T-helper 9 cell (primary cell): ENCODE results near the gene DNAJC27.

ENCODE experiments used
- DNase-seq: peaks from one replicate; pipeline ENCODE4 v3.0.0-alpha.2; 2020

Gene DNAJC27

DNA sequence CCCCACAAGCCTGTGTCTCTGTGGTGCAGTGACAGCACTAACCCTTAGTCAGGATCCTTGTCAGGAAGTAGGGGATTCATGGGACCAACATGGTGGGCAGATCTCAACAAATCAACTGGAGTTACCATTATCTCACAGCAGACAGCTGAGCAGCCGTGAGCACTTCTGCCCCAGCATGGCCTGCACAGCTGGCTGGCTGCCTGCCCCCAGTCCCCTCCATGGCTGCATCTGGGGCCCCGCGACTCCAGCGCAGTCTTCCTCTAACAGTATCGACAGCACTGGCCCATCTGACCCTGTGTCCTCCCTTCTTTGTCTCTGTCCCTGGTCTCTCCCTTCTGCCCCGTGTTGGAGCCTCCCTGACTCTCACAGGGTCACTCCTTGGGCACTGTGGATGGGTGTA lies 47.0 kb downstream of the DNAJC27 start:
- DNase-seq = no peak

DNA sequence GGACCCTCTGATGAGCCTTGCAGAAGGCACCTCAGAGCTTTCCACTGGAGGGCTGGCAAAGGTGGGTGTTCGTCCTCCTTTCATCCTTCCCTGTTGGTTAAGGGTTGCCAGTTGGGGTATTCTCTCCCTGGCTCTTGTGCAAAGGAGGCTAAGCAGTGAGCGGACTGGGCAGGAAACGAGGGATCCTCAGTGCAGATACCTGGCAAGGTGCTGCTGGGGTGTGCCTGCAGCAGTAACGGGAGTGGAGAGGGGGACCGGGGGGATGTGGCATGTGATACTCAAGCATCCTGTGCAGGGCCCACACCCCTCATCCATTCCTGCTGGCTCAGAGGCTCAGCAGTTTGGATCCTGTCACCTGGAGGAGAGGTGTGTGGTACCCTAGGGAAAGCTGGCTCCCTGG lies 47.5 kb downstream of the DNAJC27 start:
- no peak for DNase-seq

DNA sequence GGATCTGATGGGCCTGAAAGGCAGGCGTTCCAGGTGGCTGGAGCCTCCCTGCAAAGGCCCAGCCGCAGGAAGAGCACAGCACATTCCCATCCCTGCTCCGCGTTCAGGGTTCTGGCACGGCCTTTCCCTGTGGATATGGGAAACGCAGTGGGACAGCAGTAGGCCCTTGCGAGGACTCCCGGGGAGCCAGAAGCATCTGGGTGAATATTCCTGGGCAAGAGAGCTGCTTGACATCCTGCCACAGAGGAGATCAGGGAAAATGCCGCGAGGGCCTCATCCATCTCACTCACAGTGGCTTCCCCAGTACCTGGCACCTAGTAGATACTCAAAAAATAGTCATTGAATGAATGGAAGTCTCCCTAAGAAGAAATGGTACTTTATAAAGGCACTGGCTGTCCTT lies 48.6 kb downstream of the DNAJC27 start:
- no peak for DNase-seq

DNA sequence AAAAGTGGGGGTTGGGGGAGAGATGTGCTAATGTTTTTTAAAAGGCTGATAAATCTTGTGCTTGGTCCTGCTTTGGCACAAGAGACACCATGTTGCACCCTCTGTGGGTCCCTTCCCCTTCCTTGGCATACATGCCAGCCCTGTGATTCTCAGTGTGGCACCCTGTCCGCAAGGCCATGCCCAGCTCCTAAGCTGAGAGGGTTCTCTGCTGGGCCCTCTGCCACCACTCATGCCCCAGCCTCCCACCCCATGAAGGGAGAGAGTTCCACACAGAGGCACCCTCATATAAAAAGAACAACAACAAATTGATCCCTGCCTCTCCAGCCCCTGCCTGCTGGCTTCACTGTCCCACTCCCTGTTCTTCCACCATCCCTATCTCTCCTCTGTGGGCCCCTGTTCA lies 49.2 kb downstream of the DNAJC27 start:
- DNase-seq = no peak

DNA sequence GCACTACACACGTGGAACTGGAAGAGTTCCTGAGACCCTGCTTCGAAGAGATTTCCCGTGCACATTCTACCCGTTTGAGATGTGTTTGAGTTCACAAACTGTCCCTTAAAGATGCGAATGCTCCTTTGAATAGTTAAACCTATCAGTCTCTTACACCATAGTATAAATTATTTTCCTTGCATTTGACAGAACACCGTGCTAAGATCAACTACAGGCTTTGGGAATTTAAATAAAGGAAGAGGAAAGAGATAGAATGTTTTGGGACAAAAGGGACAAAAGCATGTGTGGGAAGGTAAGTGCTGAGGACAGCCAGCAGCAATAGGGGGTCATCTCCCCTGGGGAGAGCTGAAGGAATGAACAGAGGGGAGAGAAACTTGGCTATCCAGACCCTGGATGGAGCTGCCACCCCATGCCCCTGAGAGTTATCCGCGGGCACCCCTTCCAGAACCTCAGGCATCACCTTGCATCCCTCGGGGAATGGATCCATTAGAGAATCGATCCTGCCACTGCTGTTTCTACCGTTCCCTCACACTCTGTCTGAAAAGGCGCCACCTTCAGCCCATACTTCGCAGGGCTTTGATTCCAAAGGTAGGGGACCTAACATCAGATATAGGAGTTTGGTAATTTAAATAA lies 50.8 kb downstream of the DNAJC27 start:
- DNase-seq = no peak

DNA sequence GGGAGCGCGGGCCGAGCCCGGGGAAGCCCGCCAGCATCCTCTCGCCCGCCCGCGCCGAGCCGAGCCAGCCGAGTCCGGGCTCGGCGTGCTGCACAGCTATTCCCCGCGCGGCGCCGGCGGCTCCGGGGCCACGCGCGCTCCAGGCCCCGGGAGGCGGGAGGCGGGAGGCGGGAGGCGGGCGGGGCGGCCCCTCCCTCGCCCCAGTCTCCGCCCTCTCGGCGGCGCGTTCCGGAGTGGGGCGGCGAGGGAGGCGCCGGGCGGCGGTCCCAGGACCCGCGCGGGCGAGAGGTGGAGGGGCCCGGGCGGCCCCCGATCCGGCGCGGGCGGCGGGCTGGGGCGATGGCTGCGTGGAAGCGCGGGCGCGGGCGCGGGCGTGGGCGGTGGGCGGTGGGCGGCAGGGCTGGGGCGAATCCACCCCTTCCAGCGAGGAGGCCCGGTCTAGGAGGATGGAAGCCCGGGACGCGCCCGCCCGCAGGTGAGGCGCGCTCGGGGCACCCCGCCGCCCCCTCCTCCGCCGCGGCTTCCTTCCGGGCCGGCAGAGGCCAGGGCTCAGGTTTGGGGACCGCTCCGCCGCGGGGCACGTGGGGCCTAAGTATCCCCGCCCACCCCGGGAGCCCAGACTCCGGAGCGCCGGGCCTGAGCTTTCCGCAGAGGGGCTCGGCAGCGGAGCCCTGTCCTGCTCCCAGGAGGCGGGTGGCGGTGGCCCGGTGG lies 51.5 kb downstream of the DNAJC27 start, which contains the start of gene ADCY3:
Gene ADCY3, minus strand, starts transcription at position 140 of the 711 bp plus-strand sequence. CDS start 1,250 bp downstream, outside the sequence.
- DNase-seq = peak; percentile 52

DNA sequence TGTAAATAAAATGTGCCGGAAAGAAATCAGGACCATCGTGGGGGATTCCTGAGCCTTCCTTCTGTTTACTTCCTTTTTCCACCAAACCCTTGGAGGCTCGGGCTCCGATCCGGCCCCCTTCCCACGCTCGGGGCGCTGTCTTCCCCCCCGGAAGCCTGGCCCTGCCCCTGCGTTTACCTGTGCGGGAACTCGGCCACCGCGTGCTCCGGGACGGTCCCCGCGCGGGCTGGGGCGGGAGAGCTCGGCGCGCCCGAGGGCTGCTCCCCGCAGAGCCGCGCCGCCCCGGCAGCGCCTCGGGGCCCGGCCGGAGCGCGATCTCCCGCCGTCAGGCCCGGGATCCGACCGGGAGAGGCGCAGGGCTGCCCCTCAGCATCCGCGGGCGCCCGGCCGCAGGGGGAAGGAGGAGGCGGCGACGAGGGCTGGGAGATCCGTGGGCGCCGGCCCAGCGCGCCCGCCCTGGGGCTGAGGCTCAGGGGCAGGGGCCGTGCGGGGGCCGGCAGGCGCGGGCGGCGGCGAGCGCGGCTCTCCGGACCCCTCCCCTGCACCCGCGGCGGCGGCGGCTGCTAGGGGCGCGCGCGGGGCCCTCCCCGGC lies 52.2 kb downstream of the DNAJC27 start:
- DNase-seq = no peak

DNA sequence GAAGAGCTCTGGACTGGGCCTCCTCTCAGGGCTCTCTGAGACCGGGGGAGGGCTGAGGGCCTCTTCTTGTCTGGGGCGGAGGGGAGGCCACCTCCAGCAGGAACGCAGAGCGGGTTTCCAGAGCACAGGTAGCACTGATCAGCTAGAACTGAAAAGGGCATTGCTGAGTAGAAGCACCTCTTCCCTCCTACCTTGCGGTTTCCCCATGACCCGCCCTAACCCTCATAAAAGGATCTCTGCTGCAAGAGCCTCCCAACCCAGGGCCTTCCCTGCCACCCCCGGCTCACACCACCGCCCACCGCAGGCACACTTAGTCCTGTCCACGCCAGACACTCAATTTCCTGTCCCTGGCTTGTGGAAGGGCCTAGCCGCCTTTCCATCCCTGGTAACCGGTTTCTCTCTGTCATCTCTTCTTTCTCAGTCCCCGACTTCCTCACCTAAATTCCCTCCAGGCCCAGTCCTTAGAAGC lies 52.7 kb downstream of the DNAJC27 start:
- DNase-seq = peak; percentile 54

DNA sequence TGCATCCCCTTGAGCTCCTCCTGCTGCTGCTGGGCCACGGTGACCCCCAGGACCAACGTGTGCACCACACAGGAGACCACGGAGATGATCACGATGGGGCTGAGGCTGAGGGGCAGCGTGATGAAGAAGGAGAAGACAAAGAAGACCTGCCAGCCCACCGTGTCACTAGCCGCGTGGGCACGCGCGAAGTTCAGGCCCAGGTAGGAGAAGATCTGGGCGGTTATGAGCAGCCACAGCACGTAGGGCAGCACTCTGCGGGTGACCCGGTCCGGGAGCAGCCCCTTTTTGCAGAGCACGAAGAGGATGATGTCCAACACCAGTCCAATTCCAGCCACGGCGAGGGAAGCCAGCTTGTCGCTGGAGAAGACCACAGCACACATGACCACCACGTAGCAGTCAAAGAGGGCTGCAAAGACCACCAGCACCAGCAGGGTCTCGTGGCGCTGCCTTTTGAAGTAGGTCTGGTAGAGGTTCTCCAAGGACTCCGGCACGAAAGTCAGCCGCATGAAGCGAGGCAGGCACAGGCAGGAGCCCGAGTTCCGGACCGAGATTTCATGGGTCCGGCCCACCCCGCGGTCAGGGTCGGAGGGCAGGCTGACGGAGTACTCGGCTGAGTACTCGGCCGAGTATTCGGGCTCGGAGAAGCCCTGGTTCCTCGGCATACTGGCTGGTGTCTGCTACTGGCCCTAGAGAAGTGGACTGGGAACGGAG lies 53.3 kb downstream of the DNAJC27 start:
- no peak for DNase-seq

DNA sequence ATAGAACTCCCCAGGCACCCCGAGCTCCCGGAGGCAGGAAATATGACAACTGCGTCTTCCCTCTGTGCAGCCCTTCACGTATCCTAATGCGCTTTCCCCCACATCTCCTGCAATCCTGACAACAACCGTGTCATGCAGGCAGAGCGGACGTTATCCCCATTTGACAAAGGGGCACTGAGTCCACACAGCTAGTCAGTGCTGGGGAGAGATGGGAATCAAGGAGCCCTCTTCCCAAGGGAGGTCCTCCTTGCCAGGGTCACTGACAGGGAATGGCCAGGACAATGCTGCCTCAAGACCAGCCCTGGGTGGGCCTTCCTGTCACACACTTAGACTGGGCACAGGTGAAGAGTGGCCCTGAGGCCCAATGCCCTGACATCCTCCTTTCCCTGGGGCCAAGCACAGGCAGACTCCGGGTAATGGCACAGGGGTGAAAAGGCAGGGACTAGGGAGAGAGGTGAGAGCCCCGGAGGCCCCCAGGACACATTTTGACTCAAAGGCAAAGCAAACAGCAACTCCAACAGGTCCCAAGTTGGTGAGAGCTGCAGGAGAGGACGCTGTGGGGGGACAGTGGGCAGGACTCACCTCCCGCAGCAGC lies 53.9 kb downstream of the DNAJC27 start:
- no peak for DNase-seq

DNA sequence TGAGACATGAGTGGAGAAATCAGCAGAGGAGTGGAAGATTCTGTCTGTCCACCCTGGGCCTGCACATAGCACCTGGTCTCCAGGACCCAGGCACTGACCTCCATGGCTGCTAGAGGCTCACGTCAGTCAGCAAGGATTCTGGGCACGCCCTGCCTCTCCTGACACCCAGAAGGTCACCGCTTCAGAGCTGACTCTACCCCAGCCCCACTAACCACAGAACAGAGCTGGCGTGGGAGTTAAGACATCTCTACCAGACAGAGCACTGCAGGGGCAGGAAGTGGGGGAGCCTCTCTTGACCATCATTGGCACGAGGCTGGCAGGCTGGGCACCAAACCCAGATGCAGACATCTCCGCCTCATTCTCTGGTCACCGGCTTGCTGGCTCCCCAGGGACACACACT lies 54.7 kb downstream of the DNAJC27 start:
- no peak for DNase-seq

DNA sequence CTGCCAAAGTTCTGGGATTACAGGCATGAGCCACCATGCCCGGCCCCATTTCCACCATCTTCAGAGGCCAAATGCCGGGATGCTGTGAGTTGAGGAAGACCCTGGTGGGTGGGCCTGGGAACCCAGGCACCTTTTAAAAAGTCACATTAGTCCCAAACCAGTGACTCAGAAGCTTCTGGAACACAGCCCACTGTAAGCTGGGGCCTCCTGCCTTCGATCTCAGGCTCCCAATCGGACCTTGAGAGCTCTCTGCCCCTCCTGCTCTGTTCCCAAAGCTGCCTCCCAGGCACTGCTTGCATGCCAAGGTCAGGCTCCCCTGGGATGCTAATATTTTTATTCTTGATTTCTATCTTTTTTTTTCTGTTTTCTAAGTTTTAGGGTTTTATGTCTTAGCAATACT lies 56.0 kb downstream of the DNAJC27 start:
- no peak for DNase-seq

DNA sequence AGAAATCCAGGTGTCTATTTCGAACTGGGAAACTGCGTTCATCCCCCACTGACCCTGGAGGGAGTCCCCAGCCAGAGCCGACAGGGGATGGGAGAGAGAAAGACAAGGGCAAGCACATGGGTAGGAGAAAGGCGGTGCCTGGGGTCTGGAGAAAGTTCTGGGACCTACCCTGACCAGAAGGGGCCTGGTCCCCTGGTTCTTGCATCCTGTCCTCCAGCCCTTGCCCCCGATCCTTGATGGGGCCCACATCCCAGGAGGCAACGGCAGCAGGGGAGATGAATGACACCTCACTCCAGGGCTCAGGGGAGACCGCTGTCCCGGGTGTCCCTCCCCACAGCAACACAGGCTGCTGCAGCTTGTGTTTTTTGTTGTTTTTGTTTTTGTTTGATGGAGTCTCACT lies 56.6 kb downstream of the DNAJC27 start:
- no peak for DNase-seq

DNA sequence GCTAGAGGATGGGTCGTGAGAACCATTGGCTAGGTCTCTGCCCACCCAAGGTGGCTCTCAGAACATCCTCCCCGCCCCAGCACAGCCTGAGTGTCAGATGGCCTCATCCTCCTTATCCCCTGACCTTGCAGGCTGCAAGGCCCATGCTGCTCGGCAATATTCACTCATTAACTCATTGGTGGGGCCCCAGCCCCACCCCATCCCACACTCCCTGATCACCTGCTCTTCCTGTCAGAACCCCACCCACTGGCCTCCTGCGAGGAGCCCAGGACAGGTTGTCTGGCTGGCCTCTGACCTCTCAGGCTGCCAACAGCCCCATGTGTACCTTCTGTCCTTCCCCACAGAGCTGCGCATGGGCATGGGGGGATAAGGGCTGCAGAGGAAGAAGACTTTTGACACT lies 57.0 kb downstream of the DNAJC27 start:
- DNase-seq = no peak

DNA sequence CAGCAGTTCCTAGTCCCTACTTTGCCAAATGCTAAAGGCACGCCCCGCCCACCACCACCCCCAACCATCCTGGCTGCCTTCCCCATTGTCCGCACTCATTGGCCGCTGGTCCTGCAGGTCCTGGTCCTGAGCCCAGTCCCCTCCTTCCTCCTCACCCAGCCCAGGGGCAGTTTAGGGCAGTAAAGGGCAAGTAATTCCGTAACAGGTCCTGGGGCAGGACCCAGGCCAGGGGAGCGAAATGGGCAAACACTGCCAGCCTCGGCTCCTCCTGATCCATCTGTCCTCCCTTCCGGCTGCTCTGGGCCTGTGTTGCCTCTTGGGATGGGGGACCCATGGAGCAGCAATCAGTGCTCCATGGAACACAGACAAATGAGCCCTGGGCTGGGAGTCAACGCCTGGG lies 57.8 kb downstream of the DNAJC27 start:
- no peak for DNase-seq

DNA sequence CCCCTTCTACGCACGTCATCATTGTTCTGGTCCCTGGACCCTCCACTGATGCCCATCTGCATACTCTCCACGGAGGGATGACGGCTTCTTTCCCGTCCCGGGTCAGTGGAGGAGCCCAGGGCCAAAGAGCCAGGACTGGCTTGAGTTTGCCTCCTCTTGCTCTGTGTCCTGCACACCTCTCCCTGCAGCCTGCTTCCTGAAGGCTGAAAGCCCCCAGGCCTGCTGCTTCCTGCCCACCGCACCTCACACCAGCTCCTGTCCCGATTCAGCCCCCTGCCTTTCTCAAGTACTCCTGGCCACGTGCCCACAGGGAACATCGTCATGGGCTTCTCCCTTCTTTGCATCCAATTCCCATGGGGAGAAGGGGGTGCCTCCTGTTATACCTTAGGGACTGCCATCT lies 58.8 kb downstream of the DNAJC27 start:
- DNase-seq = no peak

DNA sequence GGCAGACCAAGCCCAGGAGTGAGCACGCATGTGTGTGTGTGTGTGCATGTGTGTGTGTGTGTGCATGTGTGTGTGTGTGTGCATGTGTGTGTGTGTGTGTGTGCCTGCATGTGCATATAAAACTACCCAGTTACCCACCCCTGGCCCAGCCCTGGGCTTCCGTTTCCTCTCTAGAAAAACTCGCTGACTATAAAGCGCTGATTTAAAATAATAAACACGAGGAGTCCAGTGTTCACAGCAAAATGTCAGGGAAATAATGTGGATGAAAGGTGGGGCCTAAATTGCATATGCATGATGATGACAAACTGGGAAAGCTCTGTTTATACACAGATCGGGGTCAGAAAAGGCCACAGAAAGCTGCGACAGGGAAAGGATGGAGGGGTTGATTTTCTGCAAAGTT lies 59.2 kb downstream of the DNAJC27 start:
- no peak for DNase-seq

DNA sequence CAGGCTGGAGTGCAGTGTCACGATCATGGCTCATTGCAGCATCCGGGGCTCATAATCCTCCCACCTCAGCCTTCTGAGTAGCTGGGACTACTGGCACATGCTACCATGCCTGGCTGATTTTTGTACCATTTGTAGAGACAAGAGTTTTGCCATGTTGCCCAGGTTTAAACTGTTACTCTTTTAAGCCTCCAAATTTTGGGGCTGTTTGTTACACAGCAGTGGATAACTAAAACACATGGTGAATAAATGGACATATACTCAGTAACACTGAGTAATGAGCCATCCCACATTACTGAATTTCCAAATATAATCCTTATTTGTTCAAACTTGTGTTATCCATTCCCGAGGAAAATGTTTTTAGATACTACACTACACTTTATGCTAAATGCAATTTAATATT lies 61.5 kb downstream of the DNAJC27 start:
- no peak for DNase-seq

DNA sequence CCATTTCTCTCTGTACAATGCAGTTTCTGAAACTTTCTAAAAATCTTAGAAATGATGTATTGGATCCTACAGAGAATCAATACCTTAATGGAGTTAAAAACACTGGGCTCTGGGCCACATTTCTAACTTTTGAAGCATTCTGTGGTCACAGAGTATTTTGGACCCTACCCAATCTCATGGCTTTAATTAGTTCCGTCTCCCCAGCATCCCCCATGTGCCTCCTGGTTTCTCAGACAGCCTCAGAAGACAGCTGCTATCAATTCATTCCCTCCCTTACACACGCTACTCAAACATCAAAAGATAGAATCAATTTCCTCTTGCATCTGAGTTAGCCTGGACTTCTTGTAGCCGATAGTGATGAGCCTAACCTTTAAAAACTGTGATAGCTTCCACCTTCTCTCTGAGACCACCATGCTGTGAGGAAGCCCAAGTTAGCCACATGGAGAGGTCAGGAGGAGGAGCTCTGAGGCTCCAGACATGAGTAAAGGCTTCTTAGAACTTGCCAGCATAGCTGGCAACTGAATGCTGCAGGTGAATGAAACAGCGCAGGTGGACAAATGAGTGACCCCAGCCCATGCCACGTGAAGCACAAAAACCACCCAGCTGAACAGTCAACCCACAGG lies 62.1 kb downstream of the DNAJC27 start:
- no peak for DNase-seq

DNA sequence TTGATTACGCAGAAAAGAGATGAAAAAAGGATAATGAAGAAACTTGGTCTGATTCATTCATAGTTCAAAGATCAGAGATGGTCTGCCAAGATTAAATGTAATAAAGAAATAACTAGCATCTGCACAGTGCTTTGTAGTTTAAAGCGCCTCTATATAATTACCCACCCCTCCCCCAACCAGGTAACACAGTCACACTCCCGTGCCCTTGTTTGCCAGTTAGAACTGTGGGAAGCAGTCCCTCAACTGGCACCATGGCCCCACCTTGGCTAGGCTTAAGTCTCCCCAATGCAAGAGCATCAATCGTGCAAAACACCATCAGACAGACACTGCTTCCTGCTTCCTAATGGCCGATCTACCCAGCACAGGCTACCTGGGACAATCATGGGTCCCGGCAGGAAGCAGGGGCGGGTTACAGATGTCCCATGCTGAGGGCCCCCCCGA lies 63.3 kb downstream of the DNAJC27 start:
- DNase-seq = no peak

DNA sequence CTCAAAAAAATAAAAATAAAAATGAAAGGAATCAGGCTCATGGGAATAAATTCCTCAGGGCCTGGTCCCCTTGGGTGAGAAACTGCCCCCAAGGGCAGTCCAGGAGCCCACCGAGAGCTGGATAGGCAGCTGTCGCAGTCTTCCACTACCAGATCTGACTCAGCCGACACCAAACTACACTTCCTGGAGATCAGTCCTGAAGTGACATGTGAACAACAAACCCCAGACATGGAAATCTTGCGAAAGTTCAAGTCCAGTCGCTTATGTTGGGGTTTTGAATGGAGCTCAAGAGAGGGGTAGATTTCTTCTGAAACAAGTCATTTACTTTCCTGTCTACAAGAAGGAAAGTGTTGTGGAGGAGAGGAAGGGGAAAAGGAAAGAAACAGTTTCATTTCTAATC lies 64.6 kb downstream of the DNAJC27 start:
- DNase-seq = no peak

DNA sequence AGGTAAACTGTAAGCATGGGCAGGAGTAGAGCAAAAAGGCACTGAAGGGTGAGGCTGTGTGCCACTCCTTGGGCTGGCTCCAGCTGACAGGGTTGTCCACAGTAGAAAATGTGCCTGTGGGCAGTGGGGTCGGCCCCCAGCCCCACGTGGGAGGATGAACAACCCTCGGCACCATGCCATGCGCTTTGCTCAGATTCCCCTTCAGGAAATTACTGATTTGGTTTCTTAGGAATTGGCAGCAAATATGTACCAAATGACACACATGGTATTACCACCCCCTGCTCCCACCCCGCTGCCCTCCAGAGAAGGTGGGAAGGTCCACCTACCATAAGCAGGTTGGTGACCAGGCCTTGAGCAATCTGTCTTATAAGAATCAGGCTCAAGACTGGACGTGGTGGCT lies 65.3 kb downstream of the DNAJC27 start:
- no peak for DNase-seq
